Measurements from ENCODE around the gene FN1.

DNA sequence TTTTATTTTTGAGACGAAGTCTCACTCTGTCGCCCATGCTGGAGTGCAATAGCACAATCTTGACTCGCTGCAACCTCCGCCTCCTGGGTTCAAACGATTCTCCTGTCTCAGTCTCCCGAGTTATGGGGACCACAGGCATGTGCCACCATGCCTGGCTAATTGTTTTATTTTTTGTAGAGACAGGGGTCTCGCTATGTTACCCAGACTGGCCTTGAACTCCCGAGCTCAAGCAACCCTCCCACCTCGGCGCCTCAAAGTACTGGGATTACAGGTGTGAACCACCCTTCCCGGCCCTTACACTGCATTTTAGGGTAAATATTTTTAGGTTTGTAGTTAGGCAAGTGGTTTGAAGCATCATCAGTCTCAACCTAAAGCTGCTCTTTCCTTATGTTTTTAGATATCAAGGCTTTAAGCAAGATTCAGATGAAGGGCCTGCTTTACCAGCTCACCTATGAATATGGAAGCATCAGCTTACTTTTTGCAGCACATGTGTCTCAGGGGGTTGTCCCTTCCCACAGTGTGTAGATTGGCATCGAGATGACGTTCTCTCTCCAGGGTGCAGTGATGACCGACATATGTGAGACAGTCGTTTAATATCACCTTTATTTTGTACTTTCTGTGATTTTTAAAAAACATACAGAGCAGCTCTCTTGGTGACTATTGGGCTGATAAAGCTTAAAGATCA is 76.8 kb downstream of the FN1 start:
- TF ChIP-seq, protein P1, sequence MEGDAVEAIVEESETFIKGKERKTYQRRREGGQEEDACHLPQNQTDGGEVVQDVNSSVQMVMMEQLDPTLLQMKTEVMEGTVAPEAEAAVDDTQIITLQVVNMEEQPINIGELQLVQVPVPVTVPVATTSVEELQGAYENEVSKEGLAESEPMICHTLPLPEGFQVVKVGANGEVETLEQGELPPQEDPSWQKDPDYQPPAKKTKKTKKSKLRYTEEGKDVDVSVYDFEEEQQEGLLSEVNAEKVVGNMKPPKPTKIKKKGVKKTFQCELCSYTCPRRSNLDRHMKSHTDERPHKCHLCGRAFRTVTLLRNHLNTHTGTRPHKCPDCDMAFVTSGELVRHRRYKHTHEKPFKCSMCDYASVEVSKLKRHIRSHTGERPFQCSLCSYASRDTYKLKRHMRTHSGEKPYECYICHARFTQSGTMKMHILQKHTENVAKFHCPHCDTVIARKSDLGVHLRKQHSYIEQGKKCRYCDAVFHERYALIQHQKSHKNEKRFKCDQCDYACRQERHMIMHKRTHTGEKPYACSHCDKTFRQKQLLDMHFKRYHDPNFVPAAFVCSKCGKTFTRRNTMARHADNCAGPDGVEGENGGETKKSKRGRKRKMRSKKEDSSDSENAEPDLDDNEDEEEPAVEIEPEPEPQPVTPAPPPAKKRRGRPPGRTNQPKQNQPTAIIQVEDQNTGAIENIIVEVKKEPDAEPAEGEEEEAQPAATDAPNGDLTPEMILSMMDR (IDR thresholded peaks at IDR 0.05), result no peak
- TF ChIP-seq POLR2A (IDR thresholded peaks at IDR 0.05), result no peak

Data from testis (tissue), 2 donors.